Activated T-cell treated with anti-CD3 and anti-CD28 coated beads, Interleukin-2, amount 50 U/mL, for 4 hours (primary cell): Measurements from ENCODE around the gene SNURF. TPM values are rescaled to one million over a fixed set of nuclear protein-coding genes. Genes with fewer than 3 reads are reported as not detected.
A peak's percentile ranks its signal among the peaks of the same experiment; 100 is the strongest.
"Not testable (repeated sequence)": the region's sequence is repeated elsewhere in the genome, so short reads cannot be mapped to it uniquely, and the experiment has no call there.

Experiments used
- ATAC-seq, 2 donors: fragments of 200-7000 bp; cut with Tn5 transposase; one replicate each; pipeline ENCODE4 v1.10.0; 2021
- DNase-seq: peaks from one replicate; pipeline ENCODE4 v3.0.0-alpha.2; 2020
- H3K27me3 Mint-ChIP-seq: one replicate; pipeline ENCODE4 v1.8.0; 2021; ENCODE audit warnings: low read depth, mixed read lengths
- H3K36me3 Mint-ChIP-seq: one replicate; pipeline ENCODE4 v1.8.0; 2022; ENCODE audit warnings: mixed read lengths; ENCODE audit not compliant: insufficient read depth
- H3K4me1 Mint-ChIP-seq: one replicate; pipeline ENCODE4 v1.8.0; 2021; ENCODE audit warnings: low read depth, mixed read lengths
- H3K4me3 Mint-ChIP-seq: one replicate; pipeline ENCODE4 v1.8.0; 2021; ENCODE audit warnings: mild to moderate bottlenecking, moderate library complexity, mixed read lengths
- H3K9me3 Mint-ChIP-seq: one replicate; pipeline ENCODE4 v1.8.0; 2021; ENCODE audit warnings: mixed read lengths
- total RNA-seq, 3 donors: library from RNA; stranded (reverse); gene quantifications; one replicate each; pipeline ENCODE4 v1.2.1, GENCODE V29; 2021

SNURF gene
- 10 to 100 TPM in 2 of 3 donors, 1 to 10 TPM in 1; 7.9 to 16.7 (median 12.1) TPM for total RNA-seq

GRCh38 chr15:24954783-24955530 lies at the start of gene SNURF, which contains the start of gene SNRPN:
Gene SNURF, plus strand, starts transcription at chr15:24954987. Its CDS starts 62 bp downstream, at chr15:24955049.
Gene SNRPN, plus strand, starts transcription at chr15:24954987. Its CDS starts 19,467 bp downstream, at chr15:24974454.
- H3K4me3 Mint-ChIP-seq, result peak within 1 kb of the TSS; percentile 95
- DNase-seq (peak; percentile 55), ATAC-seq (peak; percentile 72)
- peaks cover 2% of the 10 kb centered on the region for H3K36me3 Mint-ChIP-seq
- peaks cover 9% of the 10 kb centered on the region for H3K9me3 Mint-ChIP-seq
- H3K4me1 Mint-ChIP-seq, result peaks cover 12% of the 10 kb centered on the region
- H3K27me3 Mint-ChIP-seq, result no peaks in the 10 kb centered on the region

GRCh38 chr15:24916305-24917009 lies 38.3 kb upstream of the SNURF start:
- Mint-ChIP-seq H3K4me3 (no peak overlapping the region), H3K4me1 (peaks cover 3% of the 10 kb centered on the region), H3K27me3 (no peaks in the 10 kb centered on the region), H3K36me3 (no peaks in the 10 kb centered on the region), H3K9me3 (peaks cover 38% of the 10 kb centered on the region)
- DNase-seq (no peak), ATAC-seq (no peak)

- H3K4me3 Mint-ChIP-seq, result no peak overlapping the region
- H3K4me1 Mint-ChIP-seq, result peaks cover 3% of the 10 kb centered on the region
- no peaks in the 10 kb centered on the region for H3K36me3 Mint-ChIP-seq
- ATAC-seq (no peak), DNase-seq (no peak)
- H3K9me3 Mint-ChIP-seq, result peaks cover 38% of the 10 kb centered on the region
- no peaks in the 10 kb centered on the region for H3K27me3 Mint-ChIP-seq
These were observed 37.4 kb upstream of the SNURF start for GRCh38 chr15:24917431-24917830.

- no peaks in the 10 kb centered on the region for H3K36me3 Mint-ChIP-seq
- H3K27me3 Mint-ChIP-seq, result no peaks in the 10 kb centered on the region
- ATAC-seq (no peak), DNase-seq (no peak)
- peaks cover 3% of the 10 kb centered on the region for H3K4me1 Mint-ChIP-seq
- H3K4me3 Mint-ChIP-seq, result no peak overlapping the region
- peaks cover 40% of the 10 kb centered on the region for H3K9me3 Mint-ChIP-seq
These were observed 35.3 kb upstream of the SNURF start for GRCh38 chr15:24919446-24919845.

GRCh38 chr15:24922781-24923180 lies 32.0 kb upstream of the SNURF start:
- H3K4me3 Mint-ChIP-seq, DNase-seq, H3K27me3 Mint-ChIP-seq, H3K36me3 Mint-ChIP-seq, H3K4me1 Mint-ChIP-seq, ATAC-seq: not testable (repeated sequence)
- peaks cover 28% of the 10 kb centered on the region for H3K9me3 Mint-ChIP-seq

- H3K9me3 Mint-ChIP-seq, result peaks cover 33% of the 10 kb centered on the region
- no peaks in the 10 kb centered on the region for H3K4me1 Mint-ChIP-seq
- no peak overlapping the region for H3K4me3 Mint-ChIP-seq
- ATAC-seq (no peak), DNase-seq (no peak)
- no peaks in the 10 kb centered on the region for H3K36me3 Mint-ChIP-seq
- H3K27me3 Mint-ChIP-seq, result no peaks in the 10 kb centered on the region
These were observed 30.6 kb upstream of the SNURF start for GRCh38 chr15:24924153-24924552.

- peaks cover 32% of the 10 kb centered on the region for H3K9me3 Mint-ChIP-seq
- no peaks in the 10 kb centered on the region for H3K36me3 Mint-ChIP-seq
- no peaks in the 10 kb centered on the region for H3K27me3 Mint-ChIP-seq
- H3K4me1 Mint-ChIP-seq, result no peaks in the 10 kb centered on the region
- H3K4me3 Mint-ChIP-seq, result no peak overlapping the region
- no peak for ATAC-seq
- no peak for DNase-seq
These were observed 30.2 kb upstream of the SNURF start for GRCh38 chr15:24924621-24925020.

GRCh38 chr15:24931874-24932732 lies 22.7 kb upstream of the SNURF start:
- H3K27me3 Mint-ChIP-seq, ATAC-seq, H3K4me3 Mint-ChIP-seq, DNase-seq, H3K4me1 Mint-ChIP-seq, H3K36me3 Mint-ChIP-seq: not testable (repeated sequence)
- peaks cover 22% of the 10 kb centered on the region for H3K9me3 Mint-ChIP-seq

- Mint-ChIP-seq H3K4me3 (no peak overlapping the region), H3K9me3 (peaks cover 22% of the 10 kb centered on the region), H3K27me3 (no peaks in the 10 kb centered on the region), H3K36me3 (no peaks in the 10 kb centered on the region), H3K4me1 (no peaks in the 10 kb centered on the region)
- ATAC-seq, result no peak
- DNase-seq, result no peak
These were observed 21.1 kb upstream of the SNURF start for GRCh38 chr15:24933716-24934115.

- not testable (repeated sequence) for H3K36me3 Mint-ChIP-seq, DNase-seq, H3K4me3 Mint-ChIP-seq, H3K4me1 Mint-ChIP-seq, ATAC-seq, H3K27me3 Mint-ChIP-seq
- peaks cover 27% of the 10 kb centered on the region for H3K9me3 Mint-ChIP-seq
These were observed 16.6 kb upstream of the SNURF start for GRCh38 chr15:24938224-24938623.

- Mint-ChIP-seq H3K4me3 (no peak overlapping the region), H3K27me3 (no peaks in the 10 kb centered on the region), H3K4me1 (no peaks in the 10 kb centered on the region), H3K36me3 (no peaks in the 10 kb centered on the region), H3K9me3 (peaks cover 27% of the 10 kb centered on the region)
- ATAC-seq (no peak), DNase-seq (no peak)
These were observed 14.6 kb upstream of the SNURF start for GRCh38 chr15:24940236-24940635.

GRCh38 chr15:24943361-24943760 lies 11.4 kb upstream of the SNURF start:
- Mint-ChIP-seq H3K27me3 (no peaks in the 10 kb centered on the region), H3K9me3 (peaks cover 20% of the 10 kb centered on the region), H3K36me3 (no peaks in the 10 kb centered on the region), H3K4me1 (no peaks in the 10 kb centered on the region), H3K4me3 (no peak overlapping the region)
- DNase-seq (no peak), ATAC-seq (no peak)

GRCh38 chr15:24944954-24945353 lies 9.8 kb upstream of the SNURF start:
- no peak overlapping the region for H3K4me3 Mint-ChIP-seq
- H3K36me3 Mint-ChIP-seq, result no peaks in the 10 kb centered on the region
- H3K4me1 Mint-ChIP-seq, result no peaks in the 10 kb centered on the region
- no peak for ATAC-seq
- DNase-seq, result no peak
- no peaks in the 10 kb centered on the region for H3K27me3 Mint-ChIP-seq
- peaks cover 15% of the 10 kb centered on the region for H3K9me3 Mint-ChIP-seq

- Mint-ChIP-seq H3K4me1 (no peaks in the 10 kb centered on the region), H3K9me3 (peaks cover 12% of the 10 kb centered on the region), H3K27me3 (no peaks in the 10 kb centered on the region), H3K4me3 (no peak overlapping the region), H3K36me3 (no peaks in the 10 kb centered on the region)
- DNase-seq (no peak), ATAC-seq (no peak)
These were observed 9.1 kb upstream of the SNURF start for GRCh38 chr15:24945711-24946110.
